ENCODE results near the gene UFL1. TPM values are rescaled to one million over a fixed set of nuclear protein-coding genes. Genes with fewer than 3 reads are reported as not detected.
"Not testable (repeated sequence)": the region's sequence is repeated elsewhere in the genome, so short reads cannot be mapped to it uniquely, and the experiment has no call there.

The UFL1 gene
- total RNA-seq, 1 experiment from 2014 or later = 13.7 TPM

DNA sequence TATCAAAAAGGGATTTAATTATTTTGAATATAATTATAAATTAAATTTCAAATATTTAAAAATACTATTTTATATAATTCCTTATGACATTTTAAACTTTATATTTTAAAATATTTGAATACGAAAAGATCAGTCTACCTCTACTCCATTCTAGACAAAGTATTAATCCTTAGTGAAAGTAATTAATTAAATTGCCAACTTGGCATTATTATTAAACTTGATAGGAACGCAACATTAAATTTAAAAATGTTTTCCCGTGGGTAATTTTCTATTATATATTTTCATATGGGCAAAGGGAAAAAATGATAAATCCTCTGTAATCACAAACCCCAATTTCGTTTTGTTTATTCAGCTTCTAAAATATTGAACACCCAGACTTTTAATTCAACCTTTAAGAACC is 33.0 kb downstream of the UFL1 start:
- TF ChIP-seq POLR2AphosphoS5 (IDR thresholded peaks at IDR 0.05; ENCODE audit: low read depth, low read length) (no peak), TCF7L2 (IDR thresholded peaks at IDR 0.05; ENCODE audit: low read depth, low read length) (no peak), SIN3A (IDR thresholded peaks at IDR 0.05; ENCODE audit: borderline replicate concordance, insufficient read depth, low read depth, low read length) (no peak)
- TF ChIP-seq, protein P1, sequence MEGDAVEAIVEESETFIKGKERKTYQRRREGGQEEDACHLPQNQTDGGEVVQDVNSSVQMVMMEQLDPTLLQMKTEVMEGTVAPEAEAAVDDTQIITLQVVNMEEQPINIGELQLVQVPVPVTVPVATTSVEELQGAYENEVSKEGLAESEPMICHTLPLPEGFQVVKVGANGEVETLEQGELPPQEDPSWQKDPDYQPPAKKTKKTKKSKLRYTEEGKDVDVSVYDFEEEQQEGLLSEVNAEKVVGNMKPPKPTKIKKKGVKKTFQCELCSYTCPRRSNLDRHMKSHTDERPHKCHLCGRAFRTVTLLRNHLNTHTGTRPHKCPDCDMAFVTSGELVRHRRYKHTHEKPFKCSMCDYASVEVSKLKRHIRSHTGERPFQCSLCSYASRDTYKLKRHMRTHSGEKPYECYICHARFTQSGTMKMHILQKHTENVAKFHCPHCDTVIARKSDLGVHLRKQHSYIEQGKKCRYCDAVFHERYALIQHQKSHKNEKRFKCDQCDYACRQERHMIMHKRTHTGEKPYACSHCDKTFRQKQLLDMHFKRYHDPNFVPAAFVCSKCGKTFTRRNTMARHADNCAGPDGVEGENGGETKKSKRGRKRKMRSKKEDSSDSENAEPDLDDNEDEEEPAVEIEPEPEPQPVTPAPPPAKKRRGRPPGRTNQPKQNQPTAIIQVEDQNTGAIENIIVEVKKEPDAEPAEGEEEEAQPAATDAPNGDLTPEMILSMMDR (IDR thresholded peaks at IDR 0.05) = no peak
- TF ChIP-seq, protein P2, sequence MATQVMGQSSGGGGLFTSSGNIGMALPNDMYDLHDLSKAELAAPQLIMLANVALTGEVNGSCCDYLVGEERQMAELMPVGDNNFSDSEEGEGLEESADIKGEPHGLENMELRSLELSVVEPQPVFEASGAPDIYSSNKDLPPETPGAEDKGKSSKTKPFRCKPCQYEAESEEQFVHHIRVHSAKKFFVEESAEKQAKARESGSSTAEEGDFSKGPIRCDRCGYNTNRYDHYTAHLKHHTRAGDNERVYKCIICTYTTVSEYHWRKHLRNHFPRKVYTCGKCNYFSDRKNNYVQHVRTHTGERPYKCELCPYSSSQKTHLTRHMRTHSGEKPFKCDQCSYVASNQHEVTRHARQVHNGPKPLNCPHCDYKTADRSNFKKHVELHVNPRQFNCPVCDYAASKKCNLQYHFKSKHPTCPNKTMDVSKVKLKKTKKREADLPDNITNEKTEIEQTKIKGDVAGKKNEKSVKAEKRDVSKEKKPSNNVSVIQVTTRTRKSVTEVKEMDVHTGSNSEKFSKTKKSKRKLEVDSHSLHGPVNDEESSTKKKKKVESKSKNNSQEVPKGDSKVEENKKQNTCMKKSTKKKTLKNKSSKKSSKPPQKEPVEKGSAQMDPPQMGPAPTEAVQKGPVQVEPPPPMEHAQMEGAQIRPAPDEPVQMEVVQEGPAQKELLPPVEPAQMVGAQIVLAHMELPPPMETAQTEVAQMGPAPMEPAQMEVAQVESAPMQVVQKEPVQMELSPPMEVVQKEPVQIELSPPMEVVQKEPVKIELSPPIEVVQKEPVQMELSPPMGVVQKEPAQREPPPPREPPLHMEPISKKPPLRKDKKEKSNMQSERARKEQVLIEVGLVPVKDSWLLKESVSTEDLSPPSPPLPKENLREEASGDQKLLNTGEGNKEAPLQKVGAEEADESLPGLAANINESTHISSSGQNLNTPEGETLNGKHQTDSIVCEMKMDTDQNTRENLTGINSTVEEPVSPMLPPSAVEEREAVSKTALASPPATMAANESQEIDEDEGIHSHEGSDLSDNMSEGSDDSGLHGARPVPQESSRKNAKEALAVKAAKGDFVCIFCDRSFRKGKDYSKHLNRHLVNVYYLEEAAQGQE (IDR thresholded peaks at IDR 0.05; ENCODE audit: insufficient read depth in 1 of 2, low read depth in 2 of 2, low read length in 1 of 2) = no peak
- H3K9me3 ChIP-seq (ENCODE audit: control insufficient read depth, insufficient read depth, low read depth, low read length) = no peaks in the 10 kb centered on the region
- no peak overlapping the region for H3K4me3 ChIP-seq (ENCODE audit: low read depth in 2 of 2, low read length in 2 of 2)
- intact Hi-C loops (cut with micrococcal nuclease; ENCODE audit: unreplicated experiment) = no loop called here
- no peak overlapping the region for H3K27ac ChIP-seq (ENCODE audit: low read length)
- POLR2A ChIA-PET = no interaction called here
- ATAC-seq (no peak), DNase-seq (ENCODE audit: low read depth, low spot score) (no peak)
- CTCF ChIA-PET = no interaction called here
- no peaks in the 10 kb centered on the region for H3K27me3 ChIP-seq (ENCODE audit: control insufficient read depth, insufficient read depth, low read length)
- no peaks in the 10 kb centered on the region for H3K4me1 ChIP-seq (ENCODE audit: control insufficient read depth, insufficient read depth, low read length)
- H3K36me3 ChIP-seq (ENCODE audit: control insufficient read depth, insufficient read depth, low read length) = peaks cover 26% of the 10 kb centered on the region
- in situ Hi-C loops (cut with HindIII; ENCODE audit: low pct_unique_long_range_greater_than_20kb, low sequenced_read_pairs) = no loop called here
- no TSS peak for BruUV-seq (replicated peaks)

- BruUV-seq (replicated peaks); H3K4me1 ChIP-seq (ENCODE audit: control insufficient read depth, insufficient read depth, low read length); CTCF ChIA-PET; in situ Hi-C loops (cut with HindIII; ENCODE audit: low pct_unique_long_range_greater_than_20kb, low sequenced_read_pairs); intact Hi-C loops (cut with micrococcal nuclease; ENCODE audit: unreplicated experiment); H3K27me3 ChIP-seq (ENCODE audit: control insufficient read depth, insufficient read depth, low read length); DNase-seq (ENCODE audit: low read depth, low spot score); ATAC-seq; H3K4me3 ChIP-seq (ENCODE audit: low read depth in 2 of 2, low read length in 2 of 2); H3K9me3 ChIP-seq (ENCODE audit: control insufficient read depth, insufficient read depth, low read depth, low read length); H3K27ac ChIP-seq (ENCODE audit: low read length); H3K36me3 ChIP-seq (ENCODE audit: control insufficient read depth, insufficient read depth, low read length): not testable (repeated sequence)
- POLR2A ChIA-PET = interaction anchor here (0.6 kb wide), 1 partner anchor 277 kb away, joined by 19 read pairs; no protein-coding TSS in a partner anchor
Measured at GRCh38 chr6:96559740-96560139, 38.1 kb downstream of the UFL1 start.

GRCh38 chr6:96562886-96563285 is 41.3 kb downstream of the UFL1 start, which contains the start of gene FHL5:
Gene FHL5, plus strand, starts transcription at chr6:96563128. Its CDS starts 40,486 bp downstream, at chr6:96603614.
- BruUV-seq (replicated peaks) = no TSS peak
- intact Hi-C loops (cut with micrococcal nuclease; ENCODE audit: unreplicated experiment) = no loop called here
- H3K36me3 ChIP-seq (ENCODE audit: control insufficient read depth, insufficient read depth, low read length) = no peaks in the 10 kb centered on the region; the same call in 1 of the 2 replicates
- H3K4me3 ChIP-seq (ENCODE audit: low read depth in 2 of 2, low read length in 2 of 2) = no peak within 1 kb of the TSS
- in situ Hi-C loops (cut with HindIII; ENCODE audit: low pct_unique_long_range_greater_than_20kb, low sequenced_read_pairs) = no loop called here
- ChIA-PET POLR2A (no interaction called here), CTCF (no interaction called here)
- no peaks in the 10 kb centered on the region for H3K4me1 ChIP-seq (ENCODE audit: control insufficient read depth, insufficient read depth, low read length)
- H3K27me3 ChIP-seq (ENCODE audit: control insufficient read depth, insufficient read depth, low read length) = no peaks in the 10 kb centered on the region; the same call in 1 of the 2 replicates
- no peak within 1 kb of the TSS for H3K27ac ChIP-seq (ENCODE audit: low read length)
- TF ChIP-seq SIN3A (IDR thresholded peaks at IDR 0.05; ENCODE audit: borderline replicate concordance, insufficient read depth, low read depth, low read length) (no peak), POLR2AphosphoS5 (IDR thresholded peaks at IDR 0.05; ENCODE audit: low read depth, low read length) (no peak), TCF7L2 (IDR thresholded peaks at IDR 0.05; ENCODE audit: low read depth, low read length) (no peak)
- TF ChIP-seq, protein P1 (IDR thresholded peaks at IDR 0.05) = no peak
- TF ChIP-seq, protein P2 (IDR thresholded peaks at IDR 0.05; ENCODE audit: insufficient read depth in 1 of 2, low read depth in 2 of 2, low read length in 1 of 2) = no peak
- no peak for DNase-seq (ENCODE audit: low read depth, low spot score)
- no peaks in the 10 kb centered on the region for H3K9me3 ChIP-seq (ENCODE audit: control insufficient read depth, insufficient read depth, low read depth, low read length)
- no peak for ATAC-seq
